WERI-Rb-1 (cell line): ENCODE results near the gene ADAM15.
A peak's percentile ranks its signal among the peaks of the same experiment; 100 is the strongest.

ENCODE experiments used
- DNase-seq: peaks from one replicate; pipeline ENCODE4 v3.0.0-alpha.2; 2020
- H3K27ac ChIP-seq: fragments of 250-450 bp; sonication (Bioruptor Pico); 2 replicates; pipeline ENCODE4 v1.5.1; 2020; ENCODE audit warnings: mild to moderate bottlenecking, moderate library complexity
- H3K27me3 ChIP-seq: fragments of 250-450 bp; sonication (Bioruptor Pico); 2 replicates; pipeline ENCODE4 v1.5.1; 2021; ENCODE audit warnings: mild to moderate bottlenecking, low read depth, moderate library complexity; ENCODE audit not compliant: insufficient read depth, severe bottlenecking
- H3K36me3 ChIP-seq: fragments of 250-450 bp; sonication (Bioruptor Pico); 2 replicates; pipeline ENCODE4 v1.5.1; 2020; ENCODE audit warnings: mild to moderate bottlenecking, moderate library complexity
- H3K4me3 ChIP-seq: 2 replicates; pipeline ENCODE4 v1.5.1; 2011; ENCODE audit warnings: low read depth, mild to moderate bottlenecking, control low read depth, low read length
- H3K9me3 ChIP-seq: fragments of 250-450 bp; sonication (Bioruptor Pico); 2 replicates; pipeline ENCODE4 v1.5.1; 2021; ENCODE audit warnings: mild to moderate bottlenecking, moderate library complexity; ENCODE audit not compliant: severe bottlenecking
- CTCF ChIP-seq: IDR thresholded peaks from 2 replicates; pipeline ENCODE4 v1.5.1; 2011; ENCODE audit warnings: low read depth, mild to moderate bottlenecking, control low read depth, inconsistent platforms, low read length

ADAM15 gene

DNA sequence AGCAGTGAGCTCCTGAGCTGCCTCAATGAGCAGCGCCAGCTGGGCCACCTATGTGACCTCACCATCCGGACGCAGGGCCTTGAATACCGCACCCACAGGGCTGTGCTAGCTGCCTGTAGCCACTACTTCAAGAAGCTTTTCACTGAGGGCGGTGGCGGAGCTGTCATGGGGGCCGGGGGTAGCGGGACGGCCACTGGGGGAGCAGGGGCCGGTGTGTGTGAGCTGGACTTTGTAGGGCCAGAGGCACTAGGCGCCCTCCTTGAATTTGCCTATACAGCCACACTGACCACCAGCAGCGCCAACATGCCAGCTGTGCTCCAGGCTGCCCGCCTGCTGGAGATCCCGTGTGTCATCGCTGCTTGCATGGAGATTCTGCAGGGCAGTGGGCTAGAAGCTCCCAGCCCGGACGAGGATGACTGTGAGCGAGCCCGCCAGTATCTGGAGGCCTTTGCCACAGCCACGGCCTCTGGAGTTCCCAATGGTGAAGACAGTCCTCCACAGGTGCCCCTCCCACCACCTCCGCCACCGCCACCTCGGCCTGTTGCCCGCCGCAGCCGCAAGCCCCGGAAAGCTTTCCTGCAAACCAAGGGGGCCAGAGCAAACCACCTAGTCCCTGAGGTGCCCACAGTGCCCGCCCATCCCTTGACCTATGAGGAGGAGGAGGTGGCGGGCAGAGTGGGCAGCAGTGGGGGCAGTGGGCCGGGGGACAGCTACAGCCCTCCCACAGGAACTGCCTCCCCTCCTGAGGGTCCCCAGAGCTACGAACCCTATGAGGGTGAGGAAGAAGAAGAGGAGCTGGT is 36.2 kb upstream of the ADAM15 start:
- TF ChIP-seq CTCF: no peak

GRCh38 chr1:155015527-155016230 is 35.4 kb upstream of the ADAM15 start:
- H3K4me3 ChIP-seq: no peak overlapping the region
- peaks cover 34% of the 10 kb centered on the region for H3K36me3 ChIP-seq
- no peak for TF ChIP-seq CTCF
- no peak overlapping the region for H3K27ac ChIP-seq
- no peak for DNase-seq
- H3K9me3 ChIP-seq: no peaks in the 10 kb centered on the region
- H3K27me3 ChIP-seq: no peaks in the 10 kb centered on the region

More for the DNA sequence above, 36.2 kb upstream of the ADAM15 start:
- Histone ChIP-seq H3K27ac (no peak overlapping the region), H3K9me3 (no peaks in the 10 kb centered on the region), H3K4me3 (no peak overlapping the region), H3K27me3 (no peaks in the 10 kb centered on the region), H3K36me3 (peaks cover 34% of the 10 kb centered on the region)
- DNase-seq: peak; percentile 33

DNA sequence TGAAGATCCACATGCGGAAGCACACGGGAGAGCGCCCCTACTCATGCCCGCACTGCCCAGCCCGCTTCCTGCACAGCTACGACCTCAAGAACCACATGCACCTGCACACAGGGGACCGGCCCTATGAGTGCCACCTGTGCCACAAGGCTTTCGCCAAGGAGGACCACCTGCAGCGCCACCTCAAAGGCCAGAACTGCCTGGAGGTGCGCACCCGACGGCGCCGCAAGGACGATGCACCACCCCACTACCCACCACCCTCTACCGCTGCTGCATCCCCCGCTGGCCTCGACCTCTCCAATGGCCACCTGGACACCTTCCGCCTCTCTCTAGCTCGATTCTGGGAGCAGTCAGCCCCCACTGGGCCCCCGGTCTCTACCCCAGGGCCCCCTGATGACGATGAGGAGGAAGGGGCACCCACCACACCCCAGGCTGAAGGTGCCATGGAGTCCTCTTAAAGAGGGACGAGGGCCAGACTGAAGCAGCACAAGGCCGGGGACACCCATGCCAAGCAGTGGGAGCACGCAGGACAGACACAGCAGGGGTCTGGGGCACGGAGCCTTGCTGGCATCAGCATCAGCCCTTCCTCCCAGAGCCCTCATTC is 34.8 kb upstream of the ADAM15 start:
- Histone ChIP-seq H3K9me3 (no peaks in the 10 kb centered on the region), H3K27me3 (no peaks in the 10 kb centered on the region), H3K4me3 (no peak overlapping the region), H3K36me3 (peaks cover 34% of the 10 kb centered on the region), H3K27ac (peak overlapping the region; percentile 84)
- no peak for TF ChIP-seq CTCF
- DNase-seq: peak; percentile 28

- peak overlapping the region; percentile 44 for H3K4me3 ChIP-seq
- H3K27ac ChIP-seq: peak overlapping the region; percentile 84
- DNase-seq: peak; percentile 98
- peak; percentile 100 for TF ChIP-seq CTCF
- no peaks in the 10 kb centered on the region for H3K27me3 ChIP-seq
- peaks cover 34% of the 10 kb centered on the region for H3K36me3 ChIP-seq
- H3K9me3 ChIP-seq: no peaks in the 10 kb centered on the region
Measured at GRCh38 chr1:155017041-155017945, 33.8 kb upstream of the ADAM15 start.

DNA sequence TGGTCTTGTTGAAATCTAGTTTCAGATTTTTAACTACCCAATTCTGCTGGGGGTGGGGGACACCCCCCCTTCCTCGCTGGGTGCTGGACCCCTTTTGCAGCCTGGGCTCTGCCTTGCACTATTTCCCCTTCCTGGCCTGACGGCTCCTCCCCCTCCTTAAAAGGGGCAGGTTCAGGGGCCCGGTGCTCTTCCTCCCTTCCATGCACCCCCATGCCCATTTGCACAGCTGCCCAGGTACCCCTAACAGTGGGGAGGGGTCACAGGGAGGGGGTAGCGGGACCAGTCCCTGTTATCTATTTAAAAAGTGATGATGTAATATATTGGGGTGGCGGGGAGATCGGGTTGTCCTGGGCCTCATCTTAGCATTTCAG is 33.2 kb upstream of the ADAM15 start:
- TF ChIP-seq CTCF: no peak
- Histone ChIP-seq H3K4me3 (peak overlapping the region; percentile 44), H3K27ac (peak overlapping the region; percentile 84)

More for the DNA sequence above, 33.2 kb upstream of the ADAM15 start:
- Histone ChIP-seq H3K9me3 (no peaks in the 10 kb centered on the region), H3K27me3 (no peaks in the 10 kb centered on the region), H3K36me3 (peaks cover 34% of the 10 kb centered on the region)
- DNase-seq: no peak
